Prostate gland (tissue), 2 donors: Measurements from ENCODE around the gene TMEM150C.

ENCODE experiments used
- CTCF ChIP-seq, 4 experiments: fragments of 200-600 bp in 2 of 4; fragments of 450-650 bp in 2 of 4; sonication (generic) in 2 of 4; IDR thresholded peaks; 1 replicate in 3 of 4; 2 replicates in 1 of 4; pipeline ENCODE4 v1.5.1; 2016 to 2019; ENCODE audit warnings: antibody characterized with exemption in 4 of 4, mild to moderate bottlenecking in 2 of 4, moderate library complexity in 2 of 4
- POLR2A ChIP-seq: fragments of 450-650 bp; IDR thresholded peaks from one replicate; pipeline ENCODE4 v1.6.1; 2016; ENCODE audit warnings: antibody characterized with exemption, mild to moderate bottlenecking
- POLR2AphosphoS5 ChIP-seq: sonication (generic); formaldehyde crosslinking; IDR thresholded peaks from one replicate; pipeline ENCODE4 v1.6.1; 2017; ENCODE audit warnings: antibody characterized with exemption

GRCh38 chr4:82585690-82586435 lies 24.1 kb upstream of the TMEM150C start:
- TF ChIP-seq CTCF (IDR thresholded peaks at IDR 0.05) (no peak), POLR2A (no peak), POLR2AphosphoS5 (no peak)
